Activated CD4-positive, CD25-positive, alpha-beta regulatory T cell treated with anti-CD3 and anti-CD28 coated beads, Interleukin-2, amount 50 U/mL, for 16 hours (primary cell): Measurements from ENCODE around the gene ZNF91.
"Not testable (repeated sequence)": the region's sequence is repeated elsewhere in the genome, so short reads cannot be mapped to it uniquely, and the experiment has no call there.

Source experiments
- DNase-seq: peaks from one replicate; pipeline ENCODE4 v3.0.0-alpha.2; 2020; ENCODE audit warnings: low read depth, low spot score

Gene ZNF91

GRCh38 chr19:23395041-23395721 is at the start of gene ZNF91:
TSS of gene ZNF91 (minus strand) at chr19:23395471. CDS start at chr19:23395354, 117 bp downstream.
- DNase-seq, result peak; percentile 87

- no peak for DNase-seq
Observed at GRCh38 chr19:23440791-23441190, 45.5 kb upstream of the ZNF91 start.

- no peak for DNase-seq
Observed at GRCh38 chr19:23440207-23440606, 44.9 kb upstream of the ZNF91 start.

DNA sequence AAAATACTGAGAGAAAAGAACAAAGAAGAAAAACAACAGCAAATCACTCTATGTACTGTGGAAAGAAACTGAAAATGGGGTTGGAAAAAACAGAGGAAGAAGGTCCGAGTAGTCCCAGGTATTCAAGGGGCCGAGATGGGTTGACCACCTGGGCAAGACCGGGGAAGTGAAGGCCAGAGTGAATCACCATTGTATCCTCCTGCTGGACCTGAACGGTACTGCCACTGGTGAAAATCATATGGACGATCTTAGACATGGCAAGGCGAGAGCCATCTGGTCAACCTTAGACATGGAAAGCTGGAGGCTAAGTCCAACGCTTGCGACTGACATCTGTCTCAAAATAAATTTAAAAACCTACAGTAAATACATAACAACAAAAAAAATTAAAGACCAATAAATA is 44.4 kb upstream of the ZNF91 start:
- no peak for DNase-seq

DNA sequence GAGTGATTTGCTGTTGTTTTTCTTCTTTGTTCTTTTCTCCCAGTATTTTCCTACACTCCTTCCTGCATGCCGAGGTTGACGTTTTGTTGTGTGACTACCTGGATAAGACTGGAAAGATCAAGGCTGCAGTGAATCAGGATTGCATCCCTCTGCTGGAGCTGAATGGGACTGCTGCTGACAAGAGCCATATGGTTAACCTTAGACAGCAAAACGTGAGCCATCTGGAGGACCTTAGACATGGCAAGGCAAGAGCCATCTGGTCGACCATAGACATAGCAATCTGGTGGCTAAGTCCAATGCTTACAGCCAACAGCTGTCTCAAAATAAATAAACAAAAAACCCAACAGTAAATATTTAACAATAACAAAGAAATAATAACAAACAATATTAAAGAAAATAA is 42.6 kb upstream of the ZNF91 start:
- no peak for DNase-seq

DNA sequence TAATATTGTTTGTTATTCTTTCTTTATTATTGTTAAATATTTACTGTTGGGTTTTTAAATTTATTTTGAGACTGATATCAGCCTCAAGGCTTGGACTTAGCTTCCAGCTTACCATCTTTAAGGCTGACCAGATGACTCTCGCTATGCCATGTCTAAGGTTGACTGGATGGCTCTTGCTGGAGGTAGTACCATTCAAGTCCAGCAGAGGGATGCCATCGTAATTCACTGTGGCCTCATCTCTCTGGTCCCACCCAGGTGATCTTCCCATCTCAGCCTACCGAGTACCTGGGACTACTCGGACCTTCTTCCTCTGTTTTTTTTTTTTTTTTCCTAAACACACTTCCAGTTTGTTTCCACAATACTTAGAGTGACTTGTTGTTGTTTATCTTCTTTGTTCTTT is 41.7 kb upstream of the ZNF91 start:
- DNase-seq, result no peak

GRCh38 chr19:23436318-23436717 is 41.0 kb upstream of the ZNF91 start:
- DNase-seq, result no peak

DNA sequence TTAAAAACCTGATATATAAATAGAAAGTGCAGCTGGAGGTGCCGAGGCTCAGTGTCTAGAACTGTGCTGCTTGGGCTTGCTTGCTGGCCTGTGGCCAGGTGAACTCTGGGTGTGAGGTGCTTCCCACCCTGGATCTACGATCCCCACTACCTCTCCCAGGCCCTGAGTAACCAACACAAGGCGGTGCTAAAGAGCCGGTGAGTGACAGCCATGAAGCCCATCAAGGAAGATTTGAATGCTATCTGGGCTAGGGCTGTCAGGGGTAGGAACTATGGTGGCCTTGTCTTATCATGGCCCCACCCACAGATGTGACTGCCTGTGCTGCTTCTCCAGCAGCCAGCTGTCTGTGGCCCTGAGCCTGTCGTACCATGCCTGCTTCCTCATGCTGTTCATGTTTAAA is 25.6 kb upstream of the ZNF91 start:
- DNase-seq, result no peak

DNA sequence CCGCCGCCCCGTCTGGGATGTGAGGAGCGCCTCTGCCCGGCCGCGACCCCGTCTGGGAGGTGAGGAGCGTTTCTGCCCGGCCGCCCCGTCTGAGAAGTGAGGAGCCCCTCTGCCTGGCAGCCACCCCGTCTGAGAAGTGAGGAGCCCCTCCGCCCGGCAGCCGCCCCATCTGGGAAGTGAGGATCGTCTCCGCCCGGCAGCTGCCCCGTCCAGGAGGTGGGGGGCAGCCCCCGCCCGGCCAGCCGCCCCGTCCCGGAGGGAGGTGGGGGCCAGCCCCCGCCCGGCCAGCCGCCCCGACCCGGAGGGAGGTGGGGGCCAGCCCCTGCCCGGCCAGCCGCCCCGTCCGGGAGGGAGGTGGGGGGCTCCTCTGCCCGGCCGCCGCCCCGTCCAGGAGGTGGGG is 24.0 kb upstream of the ZNF91 start:
- not testable (repeated sequence) for DNase-seq

DNA sequence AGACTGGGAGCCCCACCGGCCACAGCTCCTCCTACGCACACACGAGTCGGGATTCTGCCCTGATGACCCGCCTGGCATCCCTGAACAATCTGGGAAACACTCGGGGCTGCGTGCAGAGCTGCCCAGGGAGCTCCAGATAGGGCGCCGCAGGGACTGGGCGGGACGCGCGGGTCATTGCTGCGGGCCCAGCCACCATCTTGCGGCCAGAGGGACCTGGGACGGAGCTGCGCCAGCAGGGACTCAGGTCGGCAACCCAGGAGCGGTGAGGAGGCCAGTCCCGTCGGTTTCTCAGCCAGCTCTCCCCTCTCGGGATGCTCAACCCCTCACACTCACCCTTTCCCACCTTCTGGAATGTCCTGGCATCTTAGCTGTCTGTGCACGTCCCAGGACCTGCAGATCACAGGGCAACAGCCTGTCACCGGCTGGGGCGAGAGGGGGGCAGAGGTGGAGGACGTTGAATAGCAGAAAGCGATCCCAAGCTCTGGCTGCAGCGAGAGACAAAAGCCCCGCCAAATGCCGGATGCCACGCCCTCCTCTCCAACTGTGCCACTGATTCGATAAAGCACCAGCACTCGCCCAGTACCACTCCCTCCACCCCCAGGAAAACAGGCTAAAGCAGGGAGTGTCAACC is 20.4 kb upstream of the ZNF91 start:
- no peak for DNase-seq

GRCh38 chr19:23415034-23415433 is 19.8 kb upstream of the ZNF91 start:
- no peak for DNase-seq

- DNase-seq, result no peak
Observed at GRCh38 chr19:23410155-23410554, 14.9 kb upstream of the ZNF91 start.

DNA sequence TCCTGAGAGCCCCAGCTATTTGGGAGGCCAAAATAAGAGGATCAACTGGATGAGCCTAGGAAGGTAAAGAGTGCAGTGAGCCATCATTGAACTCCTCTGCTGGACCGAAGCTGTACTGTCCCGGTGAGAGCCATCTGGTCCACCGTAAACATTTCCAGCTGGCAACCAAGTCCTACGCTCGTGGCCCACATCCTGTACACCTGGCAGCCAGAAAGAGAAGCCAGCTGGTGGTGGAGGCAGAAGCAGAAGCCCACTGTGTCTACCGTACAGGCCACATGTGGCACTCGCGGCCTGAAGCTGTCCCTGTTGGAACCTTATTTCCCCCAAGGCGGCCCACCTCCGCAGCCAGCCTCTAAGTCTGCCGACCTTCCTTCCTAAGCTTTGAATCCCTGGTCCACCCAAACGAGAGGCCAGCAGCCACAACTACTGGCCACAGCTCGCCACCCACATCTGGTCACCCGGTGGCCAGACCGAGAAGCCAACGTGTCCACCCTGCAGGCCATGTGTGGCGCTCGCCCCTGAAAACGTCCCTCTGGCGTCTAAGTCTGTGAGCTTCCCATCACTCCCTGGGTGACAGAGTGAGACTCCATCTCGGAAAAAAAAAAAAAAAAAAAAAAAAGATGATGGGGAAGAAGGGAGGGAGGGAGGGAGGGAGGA is 14.2 kb upstream of the ZNF91 start:
- no peak for DNase-seq

- no peak for DNase-seq
Observed at GRCh38 chr19:23407616-23408133, 12.4 kb upstream of the ZNF91 start.

DNA sequence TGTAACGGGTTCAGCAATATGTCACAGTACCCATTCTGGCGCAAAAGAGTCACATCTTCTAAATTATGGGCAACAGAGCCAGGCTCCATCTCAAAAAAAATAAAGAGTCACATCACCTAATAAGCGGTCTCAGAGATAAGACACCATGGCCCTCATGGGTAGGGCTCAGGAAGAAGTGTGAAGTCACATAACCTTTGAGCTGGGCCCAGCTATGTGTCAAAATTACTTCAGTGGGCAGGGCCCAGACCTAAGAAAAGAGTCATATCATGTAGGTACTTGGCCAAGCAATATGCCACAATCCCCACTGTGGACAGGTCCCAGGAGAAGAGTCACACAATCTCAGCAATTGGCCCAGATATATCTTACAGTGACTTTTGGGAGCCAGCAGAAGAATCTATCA is 11.4 kb upstream of the ZNF91 start:
- no peak for DNase-seq

- no peak for DNase-seq
Observed at GRCh38 chr19:23406091-23406490, 10.8 kb upstream of the ZNF91 start.

- no peak for DNase-seq
Observed at GRCh38 chr19:23404676-23405075, 9.4 kb upstream of the ZNF91 start.

DNA sequence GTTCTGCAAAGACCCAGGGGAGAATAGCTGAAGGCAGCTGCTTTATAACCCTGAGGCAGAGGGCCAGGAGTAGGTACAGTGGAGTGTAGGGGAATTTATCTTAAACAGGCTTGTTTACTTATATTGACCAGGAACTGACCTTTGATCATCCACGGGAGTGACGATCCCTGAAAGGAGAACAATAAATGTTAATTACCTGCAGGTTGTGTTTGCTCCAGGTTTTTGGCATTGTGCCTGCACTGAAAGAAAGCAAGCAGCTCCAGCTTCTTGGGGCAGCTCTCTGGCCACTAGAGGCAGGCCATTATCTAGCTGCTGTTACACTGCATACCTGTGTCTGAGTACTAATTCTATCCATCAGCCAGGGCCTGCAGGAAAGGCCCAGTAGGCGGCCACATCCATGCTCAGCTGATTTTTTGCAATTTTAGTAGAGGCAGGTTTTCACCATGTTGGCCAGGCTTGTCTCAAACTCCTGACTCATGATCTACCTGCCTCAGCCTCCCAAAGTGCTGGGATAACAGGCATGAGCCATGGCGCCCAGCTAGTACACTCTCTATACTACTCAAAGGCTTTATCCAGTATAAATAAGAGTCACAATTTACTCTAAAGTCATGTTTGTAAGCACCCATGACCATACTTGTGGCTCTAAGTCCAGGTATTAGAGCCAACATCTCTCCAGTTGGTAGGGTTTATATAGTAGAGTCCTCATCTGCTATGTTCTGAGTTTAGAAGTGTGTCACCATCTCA is 8.5 kb upstream of the ZNF91 start:
- no peak for DNase-seq

DNA sequence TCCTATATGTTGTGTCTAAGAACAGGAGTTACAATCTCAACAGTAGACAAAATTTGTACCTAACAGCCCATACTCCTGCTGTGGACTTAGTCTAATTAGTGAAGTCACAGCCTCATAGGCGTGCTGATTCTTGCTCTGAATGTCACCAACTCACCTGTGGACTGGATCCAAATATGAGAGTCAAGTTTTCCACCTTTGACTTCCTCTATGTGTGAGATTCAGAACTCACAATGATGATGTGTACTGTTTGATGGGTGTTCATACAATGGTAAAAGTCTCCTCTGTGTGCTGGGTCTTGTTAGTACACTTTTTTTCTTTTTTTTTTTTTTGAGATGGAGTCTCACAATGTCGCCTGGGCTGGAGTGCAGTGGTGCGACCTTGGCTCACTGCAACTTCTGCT is 7.8 kb upstream of the ZNF91 start:
- DNase-seq, result no peak

- no peak for DNase-seq
Observed at GRCh38 chr19:23402388-23402787, 7.1 kb upstream of the ZNF91 start.

DNA sequence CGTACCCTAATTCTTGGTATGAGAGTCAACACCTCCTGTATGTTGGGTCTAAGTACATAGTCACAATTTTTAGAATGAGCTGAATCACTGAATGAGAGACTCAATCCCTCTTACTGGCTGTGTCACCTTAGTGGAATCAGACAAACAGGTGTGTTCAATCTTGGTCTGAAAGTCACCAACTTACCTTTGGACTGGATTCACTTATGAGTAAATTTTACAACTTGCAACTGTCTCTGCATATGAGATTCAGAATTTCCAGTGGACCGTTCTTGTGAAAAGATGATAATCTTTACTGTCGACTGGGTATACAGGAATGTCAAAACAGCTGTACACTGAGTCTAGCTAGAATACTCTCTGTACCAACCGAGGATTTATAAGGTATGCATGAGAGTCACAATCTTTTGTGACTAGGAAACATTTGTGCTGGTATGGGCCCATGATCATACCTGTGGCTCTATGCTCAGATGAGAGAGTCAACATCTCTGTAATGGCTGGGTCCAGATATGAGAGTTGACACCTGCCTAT is 5.9 kb upstream of the ZNF91 start:
- DNase-seq, result no peak

- DNase-seq, result no peak
Observed at GRCh38 chr19:23399443-23399842, 4.2 kb upstream of the ZNF91 start.
